ENCODE results near the gene DEFB129.

DEFB129 gene

DNA sequence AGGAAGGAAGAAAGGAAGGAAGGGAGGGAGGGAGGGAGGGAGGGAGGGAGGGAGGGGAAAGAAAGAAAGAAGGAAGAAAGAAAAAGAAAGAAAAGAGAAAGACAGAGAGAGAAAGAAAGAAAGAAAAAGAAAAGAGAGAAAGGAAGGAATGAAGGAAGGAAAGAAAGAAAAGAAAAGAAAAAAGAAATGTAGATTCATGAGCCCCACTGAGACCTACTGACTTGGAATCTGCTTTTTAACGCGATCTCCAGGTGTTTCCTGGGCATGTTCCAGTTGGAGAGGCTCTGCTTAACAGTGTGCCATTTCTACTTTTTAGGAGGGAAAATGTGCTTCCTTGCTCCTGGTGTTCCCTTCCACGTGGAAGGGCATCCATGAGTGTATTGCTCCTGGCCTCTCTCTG, 46.8 kb downstream of the DEFB129 start:
- no peak for DNase-seq (ENCODE audit: low read depth)
- H3K4me3 ChIP-seq (ENCODE audit: low read depth, low read length): no peak overlapping the region
- TF ChIP-seq, protein P1, sequence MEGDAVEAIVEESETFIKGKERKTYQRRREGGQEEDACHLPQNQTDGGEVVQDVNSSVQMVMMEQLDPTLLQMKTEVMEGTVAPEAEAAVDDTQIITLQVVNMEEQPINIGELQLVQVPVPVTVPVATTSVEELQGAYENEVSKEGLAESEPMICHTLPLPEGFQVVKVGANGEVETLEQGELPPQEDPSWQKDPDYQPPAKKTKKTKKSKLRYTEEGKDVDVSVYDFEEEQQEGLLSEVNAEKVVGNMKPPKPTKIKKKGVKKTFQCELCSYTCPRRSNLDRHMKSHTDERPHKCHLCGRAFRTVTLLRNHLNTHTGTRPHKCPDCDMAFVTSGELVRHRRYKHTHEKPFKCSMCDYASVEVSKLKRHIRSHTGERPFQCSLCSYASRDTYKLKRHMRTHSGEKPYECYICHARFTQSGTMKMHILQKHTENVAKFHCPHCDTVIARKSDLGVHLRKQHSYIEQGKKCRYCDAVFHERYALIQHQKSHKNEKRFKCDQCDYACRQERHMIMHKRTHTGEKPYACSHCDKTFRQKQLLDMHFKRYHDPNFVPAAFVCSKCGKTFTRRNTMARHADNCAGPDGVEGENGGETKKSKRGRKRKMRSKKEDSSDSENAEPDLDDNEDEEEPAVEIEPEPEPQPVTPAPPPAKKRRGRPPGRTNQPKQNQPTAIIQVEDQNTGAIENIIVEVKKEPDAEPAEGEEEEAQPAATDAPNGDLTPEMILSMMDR (IDR thresholded peaks at IDR 0.05; ENCODE audit: control insufficient read depth, extremely low read depth, insufficient read depth): no peak

DNA sequence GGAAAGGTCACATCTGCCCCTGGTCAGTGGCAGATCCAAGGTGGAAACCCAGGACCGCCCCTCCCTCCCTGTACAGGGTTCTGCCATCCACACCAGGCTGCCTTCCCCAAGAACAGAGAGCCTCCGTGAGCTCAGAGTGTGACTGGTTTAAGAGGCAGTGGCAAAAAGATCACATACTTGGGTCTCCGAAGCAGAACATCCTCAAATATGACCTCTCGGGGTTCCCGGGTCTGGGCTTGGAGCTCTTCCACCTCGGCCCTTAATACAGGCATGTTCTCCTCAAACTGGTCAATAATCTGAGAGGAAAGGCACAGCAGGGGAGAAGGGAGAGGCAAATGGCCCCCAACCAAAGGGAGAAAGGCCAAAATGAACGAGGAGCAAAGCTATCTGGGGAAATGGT, 48.7 kb downstream of the DEFB129 start:
- H3K4me3 ChIP-seq (ENCODE audit: low read depth, low read length): no peak overlapping the region
- TF ChIP-seq, protein P1 (IDR thresholded peaks at IDR 0.05; ENCODE audit: control insufficient read depth, extremely low read depth, insufficient read depth): no peak
- no peak for DNase-seq (ENCODE audit: low read depth)

DNA sequence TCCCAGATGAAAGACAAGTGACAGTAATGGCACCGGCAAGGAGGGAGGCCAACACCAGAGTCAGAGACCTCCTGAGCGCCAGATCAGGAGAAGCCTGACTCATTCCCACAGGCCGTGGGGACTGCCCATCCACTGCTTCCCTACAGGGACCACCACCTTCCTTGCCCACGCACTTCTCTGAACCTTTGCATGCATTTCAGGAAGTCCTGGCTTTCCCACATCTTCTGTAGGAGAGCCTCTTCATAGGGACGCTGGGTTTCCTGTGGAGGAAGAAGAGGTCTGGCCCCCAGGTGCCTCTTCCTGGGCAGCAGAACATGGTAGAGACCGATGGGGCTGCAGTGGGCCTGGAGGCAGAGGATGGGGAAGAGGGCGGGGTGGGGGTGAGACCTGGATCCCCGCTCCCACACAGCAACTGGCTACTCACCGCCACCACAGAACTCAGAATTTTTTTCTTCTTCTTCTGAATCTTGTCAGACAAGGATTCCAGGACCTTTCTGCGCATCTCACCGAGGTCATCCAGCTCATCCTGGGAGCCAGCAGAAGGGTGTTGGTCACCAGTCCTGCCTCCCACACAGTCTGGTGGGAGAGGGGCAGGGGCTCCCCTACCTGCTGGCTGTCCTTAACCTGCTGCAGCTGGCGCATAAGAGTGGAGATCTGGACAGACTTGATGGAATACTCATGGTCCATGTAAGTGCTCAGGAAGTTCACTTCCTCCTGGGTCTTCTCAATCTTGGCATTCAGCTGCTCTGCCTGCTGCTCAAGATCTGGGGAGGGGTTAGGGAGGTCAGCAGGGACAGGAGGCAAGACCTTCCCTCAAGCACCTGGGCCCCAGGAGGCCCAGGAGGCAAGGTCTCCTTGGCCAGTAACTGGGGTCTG, 49.8 kb downstream of the DEFB129 start:
- TF ChIP-seq, protein P1 (IDR thresholded peaks at IDR 0.05; ENCODE audit: control insufficient read depth, extremely low read depth, insufficient read depth): no peak
- no peak for DNase-seq (ENCODE audit: low read depth)
- no peak overlapping the region for H3K4me3 ChIP-seq (ENCODE audit: low read depth, low read length)

DNA sequence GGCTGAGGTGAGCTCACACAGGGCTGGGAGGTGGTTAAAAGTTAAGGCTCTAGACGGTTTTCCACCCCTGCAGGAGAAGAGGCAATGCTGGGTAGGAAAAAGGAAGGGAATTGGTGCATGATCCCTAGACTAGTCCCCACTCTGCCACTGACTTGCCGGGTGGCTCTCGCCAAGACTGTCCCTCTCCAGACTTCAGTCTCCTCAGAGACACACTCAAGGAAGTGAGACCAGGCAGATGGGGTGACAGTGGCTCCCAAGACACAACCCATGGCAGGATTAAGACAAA, 50.4 kb downstream of the DEFB129 start:
- TF ChIP-seq, protein P1 (IDR thresholded peaks at IDR 0.05; ENCODE audit: control insufficient read depth, extremely low read depth, insufficient read depth): no peak
- DNase-seq (ENCODE audit: low read depth): no peak
- no peak overlapping the region for H3K4me3 ChIP-seq (ENCODE audit: low read depth, low read length)

DNA sequence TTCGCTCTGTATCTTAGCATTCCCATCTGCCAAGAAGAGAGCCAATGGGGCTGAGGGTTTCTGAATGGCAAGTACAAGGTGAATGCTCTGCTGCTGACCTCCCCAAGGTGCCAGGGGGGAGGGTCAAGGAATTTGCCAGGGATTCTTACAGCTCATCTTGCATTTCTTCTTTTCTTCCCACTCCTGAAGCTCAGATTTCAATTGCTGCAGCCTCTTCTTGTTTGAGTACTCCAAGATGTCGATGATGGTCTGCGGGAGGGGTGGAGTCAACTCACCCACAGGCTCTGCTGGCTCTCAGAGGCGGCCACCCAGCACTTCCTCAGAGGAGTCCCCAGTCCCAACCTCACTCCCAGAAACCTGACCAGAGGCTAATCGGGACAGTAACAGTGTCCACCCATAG, 51.1 kb downstream of the DEFB129 start:
- no peak overlapping the region for H3K4me3 ChIP-seq (ENCODE audit: low read depth, low read length)
- TF ChIP-seq, protein P1 (IDR thresholded peaks at IDR 0.05; ENCODE audit: control insufficient read depth, extremely low read depth, insufficient read depth): no peak
- DNase-seq (ENCODE audit: low read depth): no peak

DNA sequence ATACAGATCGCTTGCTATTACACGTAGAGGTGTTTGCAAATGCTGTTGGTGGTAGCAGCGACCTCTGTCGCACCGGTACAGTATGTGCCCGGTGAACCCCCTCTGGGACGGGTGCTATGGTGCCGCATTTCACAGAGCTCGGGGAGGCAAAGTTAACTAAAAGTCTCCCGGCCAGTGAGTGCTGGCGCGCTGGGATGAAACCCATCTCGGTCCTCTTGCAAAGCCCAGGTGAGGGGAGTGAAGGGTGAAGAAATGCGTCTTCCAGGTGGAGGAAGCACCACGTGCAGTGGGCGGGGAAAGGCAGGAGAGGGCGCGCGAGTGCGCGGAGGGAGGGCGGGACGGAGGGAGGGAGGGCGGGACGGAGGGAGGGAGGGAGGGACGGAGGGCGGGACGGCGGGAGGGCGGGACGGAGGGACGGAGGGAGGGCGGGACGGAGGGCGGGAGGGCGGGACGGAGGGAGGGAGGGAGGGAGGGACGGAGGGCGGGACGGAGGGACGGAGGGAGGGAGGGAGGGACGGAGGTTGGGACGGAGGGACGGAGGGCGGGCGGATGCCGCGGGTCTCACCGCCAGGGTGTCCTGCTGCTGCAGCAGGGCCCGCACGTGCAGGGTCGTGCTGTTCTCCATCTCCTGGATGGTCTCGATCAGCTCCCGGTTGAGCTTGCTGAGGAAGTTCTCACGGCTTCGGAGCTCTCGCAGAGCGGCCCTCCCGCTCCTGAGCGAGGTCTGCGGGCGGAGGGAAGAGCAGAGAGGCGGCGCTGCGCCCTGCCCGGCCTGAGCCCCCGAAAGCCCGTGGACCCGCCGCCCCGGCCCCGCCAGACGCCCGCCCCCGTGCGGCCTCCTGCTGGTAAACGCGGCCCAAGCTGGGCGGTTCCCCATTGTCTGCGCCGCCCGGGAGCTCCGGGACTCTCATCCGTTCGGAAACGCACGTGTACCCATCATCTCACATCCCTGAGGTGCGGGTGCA, 51.8 kb downstream of the DEFB129 start:
- DNase-seq (ENCODE audit: low read depth): no peak
- TF ChIP-seq, protein P1 (IDR thresholded peaks at IDR 0.05; ENCODE audit: control insufficient read depth, extremely low read depth, insufficient read depth): no peak
- no peak overlapping the region for H3K4me3 ChIP-seq (ENCODE audit: low read depth, low read length)
